A549 treated with ZK216348 at 1 μM for 4 hours (cell line): ENCODE results near the gene DAB2IP. TPM values are rescaled to one million over a fixed set of nuclear protein-coding genes. Genes with fewer than 3 reads are reported as not detected.

Experiments used
- total RNA-seq: library from RNA; stranded (reverse); fragments of 200-300 nt; extraction: Qiagen RNA extraction; gene quantifications from 5 replicates; pipeline ENCODE4 v1.2.3, GENCODE V29; 2022; ENCODE audit warnings: low read depth

The DAB2IP gene
- 10.3 to 15.4 TPM (median 12.9 TPM) in 5 replicates for total RNA-seq

DNA sequence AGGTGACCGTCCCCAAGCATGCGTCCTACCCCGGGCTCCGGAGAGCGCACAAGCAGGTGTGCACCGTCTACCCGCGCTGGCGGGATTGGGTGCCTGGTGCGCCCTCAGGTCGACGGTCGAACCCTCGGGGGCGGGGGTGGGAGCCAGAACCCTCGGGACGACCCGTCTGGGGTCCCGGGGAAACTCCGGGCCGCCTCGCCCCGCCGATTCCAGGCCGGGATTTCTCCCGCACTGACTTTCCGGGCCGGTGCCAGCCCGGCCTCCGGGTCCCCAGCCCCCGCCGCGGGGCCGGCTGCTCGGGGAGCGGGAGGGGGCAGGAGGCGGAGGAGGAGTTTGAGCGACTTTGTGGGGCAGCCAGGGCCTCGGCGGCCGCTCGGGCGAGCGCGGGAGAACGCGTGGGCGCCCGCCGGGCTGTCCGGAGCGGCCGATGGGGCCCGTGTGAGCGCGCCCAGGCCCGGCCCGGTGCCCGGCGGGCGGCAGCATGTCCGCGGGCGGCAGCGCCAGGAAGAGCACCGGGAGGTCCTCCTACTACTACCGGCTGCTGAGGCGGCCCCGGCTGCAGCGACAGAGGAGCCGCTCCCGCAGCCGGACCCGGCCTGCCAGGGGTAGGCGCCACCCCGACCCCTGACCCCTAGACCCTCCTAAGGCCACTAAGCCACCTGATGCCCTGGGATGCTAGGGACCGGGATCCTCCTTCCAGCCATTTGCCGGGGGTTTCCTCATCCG is at the start of gene DAB2IP:
TSS of gene DAB2IP (plus strand) at position 340 of the 726 bp plus-strand sequence. CDS start at position 482, 142 bp downstream.

Other genes starting within 250 kb of the DAB2IP start
- gene GGTA1, start 151.8 kb upstream of the DAB2IP start, total RNA-seq = not detected in 5 replicates